NCI-H2081 (cell line): ENCODE data around the gene HCAR1.
"Not testable (repeated sequence)": the region's sequence is repeated elsewhere in the genome, so short reads cannot be mapped to it uniquely, and the experiment has no call there.

Experiments used
- DNase-seq, 2 experiments: peaks; one replicate each; lab custom pipeline; 2025; lab: John Stamatoyannopoulos, UW

HCAR1 gene

GRCh38 chr12:122721057-122721545 lies 9.5 kb downstream of the HCAR1 start:
- DNase-seq, result no peak

GRCh38 chr12:122716658-122717057 lies 14.0 kb downstream of the HCAR1 start, which contains the start of gene HCAR3:
HCAR3 (minus strand) TSS chr12:122716811; CDS start chr12:122716737, 74 bp downstream.
- not testable (repeated sequence) for DNase-seq

GRCh38 chr12:122715211-122715610 lies 15.4 kb downstream of the HCAR1 start:
- not testable (repeated sequence) for DNase-seq

GRCh38 chr12:122713491-122714188 lies 17.0 kb downstream of the HCAR1 start:
- not testable (repeated sequence) for DNase-seq

GRCh38 chr12:122711266-122711665 lies 19.4 kb downstream of the HCAR1 start:
- DNase-seq, result not testable (repeated sequence)

- not testable (repeated sequence) for DNase-seq
Measured at GRCh38 chr12:122710341-122710740, 20.3 kb downstream of the HCAR1 start.

GRCh38 chr12:122709287-122709686 lies 21.4 kb downstream of the HCAR1 start:
- DNase-seq, result not testable (repeated sequence)

GRCh38 chr12:122703841-122704240 lies 26.8 kb downstream of the HCAR1 start:
- not testable (repeated sequence) for DNase-seq

- DNase-seq, result not testable (repeated sequence)
Measured at GRCh38 chr12:122702890-122703611, 27.6 kb downstream of the HCAR1 start, which contains the start of gene HCAR2. HCAR2 (minus strand) TSS chr12:122703357; CDS start chr12:122703283, 74 bp downstream.

- DNase-seq, result not testable (repeated sequence)
Measured at GRCh38 chr12:122701481-122701880, 29.2 kb downstream of the HCAR1 start.

- DNase-seq, result not testable (repeated sequence)
Measured at GRCh38 chr12:122700038-122700710, 30.5 kb downstream of the HCAR1 start.

GRCh38 chr12:122696922-122697321 lies 33.7 kb downstream of the HCAR1 start:
- not testable (repeated sequence) for DNase-seq

GRCh38 chr12:122691566-122691965 lies 39.1 kb downstream of the HCAR1 start:
- no peak for DNase-seq

- DNase-seq, result no peak
Measured at GRCh38 chr12:122688291-122688690, 42.4 kb downstream of the HCAR1 start.

- peak in 1 of 2 experiments; percentile 4 for DNase-seq
Measured at GRCh38 chr12:122687086-122687485, 43.6 kb downstream of the HCAR1 start.

- no peak for DNase-seq
Measured at GRCh38 chr12:122686538-122686937, 44.1 kb downstream of the HCAR1 start.

- DNase-seq, result no peak
Measured at GRCh38 chr12:122684297-122684813, 46.3 kb downstream of the HCAR1 start.

GRCh38 chr12:122681814-122682213 lies 48.8 kb downstream of the HCAR1 start:
- DNase-seq, result no peak

GRCh38 chr12:122680989-122681388 lies 49.7 kb downstream of the HCAR1 start:
- DNase-seq, result not testable (repeated sequence)

- not testable (repeated sequence) for DNase-seq
Measured at GRCh38 chr12:122676781-122677180, 53.9 kb downstream of the HCAR1 start.
